Mesothelial cell of epicardium (in vitro differentiated cells): ENCODE measurements around the gene GTF2B. TPM values are rescaled to one million over a fixed set of nuclear protein-coding genes. Genes with fewer than 3 reads are reported as not detected.

Experiments used
- DNase-seq, 2 experiments: peaks; one replicate each; pipeline ENCODE4 v3.0.0; 2021; ENCODE audit warnings: low spot score in 2 of 2; ENCODE audit not compliant: unreplicated experiment in 2 of 2
- H3K27ac Mint-ChIP-seq: 2 replicates; pipeline ENCODE4 v1.8.0; 2021; ENCODE audit warnings: mixed read lengths
- H3K27me3 Mint-ChIP-seq: 2 replicates; pipeline ENCODE4 v1.8.0; 2021; ENCODE audit warnings: low read depth, mixed read lengths
- H3K36me3 Mint-ChIP-seq: 2 replicates; pipeline ENCODE4 v1.8.0; 2021; ENCODE audit warnings: mixed read lengths
- H3K4me1 Mint-ChIP-seq: 2 replicates; pipeline ENCODE4 v1.8.0; 2021; ENCODE audit warnings: mixed read lengths
- H3K4me3 Mint-ChIP-seq: 2 replicates; pipeline ENCODE4 v1.8.0; 2021; ENCODE audit warnings: mild to moderate bottlenecking, moderate library complexity, mixed read lengths
- H3K9me3 Mint-ChIP-seq: 2 replicates; pipeline ENCODE4 v1.8.0; 2021; ENCODE audit warnings: mixed read lengths
- CTCF ChIP-seq: fragments of 200-600 bp; sonication (generic); IDR thresholded peaks from one replicate; pipeline ENCODE4 v1.5.0; 2021; ENCODE audit warnings: antibody characterized with exemption; ENCODE audit not compliant: unreplicated experiment
- total RNA-seq: library from RNA; stranded (reverse); gene quantifications from 3 replicates; pipeline ENCODE4 v1.2.1, GENCODE V29; 2021

The GTF2B gene
- total RNA-seq, 1 donor from 2014 or later = 21.7 TPM

- no peak for TF ChIP-seq CTCF
- Mint-ChIP-seq H3K4me1 (no peaks in the 10 kb centered on the region), H3K36me3 (peaks cover 8% of the 10 kb centered on the region), H3K27me3 (no peaks in the 10 kb centered on the region), H3K27ac (no peak overlapping the region), H3K4me3 (no peak overlapping the region), H3K9me3 (peaks cover 41% of the 10 kb centered on the region)
- DNase-seq = no peak
Measured at GRCh38 chr1:88911161-88911560, 19.8 kb upstream of the GTF2B start.

- H3K9me3 Mint-ChIP-seq = peaks cover 33% of the 10 kb centered on the region
Measured at GRCh38 chr1:88910401-88910800, 19.0 kb upstream of the GTF2B start.

GRCh38 chr1:88900883-88901282, 9.5 kb upstream of the GTF2B start:
- Mint-ChIP-seq H3K27me3 (peaks cover 9% of the 10 kb centered on the region), H3K4me3 (no peak overlapping the region), H3K27ac (no peak overlapping the region), H3K9me3 (no peaks in the 10 kb centered on the region), H3K4me1 (no peaks in the 10 kb centered on the region), H3K36me3 (no peaks in the 10 kb centered on the region)
- no peak for TF ChIP-seq CTCF
- no peak for DNase-seq

More at GRCh38 chr1:88910401-88910800, 19.0 kb upstream of the GTF2B start:
- Mint-ChIP-seq H3K27me3 (no peaks in the 10 kb centered on the region), H3K27ac (no peak overlapping the region), H3K4me3 (no peak overlapping the region), H3K36me3 (peaks cover 2% of the 10 kb centered on the region), H3K4me1 (no peaks in the 10 kb centered on the region)
- no peak for DNase-seq
- no peak for TF ChIP-seq CTCF

DNA sequence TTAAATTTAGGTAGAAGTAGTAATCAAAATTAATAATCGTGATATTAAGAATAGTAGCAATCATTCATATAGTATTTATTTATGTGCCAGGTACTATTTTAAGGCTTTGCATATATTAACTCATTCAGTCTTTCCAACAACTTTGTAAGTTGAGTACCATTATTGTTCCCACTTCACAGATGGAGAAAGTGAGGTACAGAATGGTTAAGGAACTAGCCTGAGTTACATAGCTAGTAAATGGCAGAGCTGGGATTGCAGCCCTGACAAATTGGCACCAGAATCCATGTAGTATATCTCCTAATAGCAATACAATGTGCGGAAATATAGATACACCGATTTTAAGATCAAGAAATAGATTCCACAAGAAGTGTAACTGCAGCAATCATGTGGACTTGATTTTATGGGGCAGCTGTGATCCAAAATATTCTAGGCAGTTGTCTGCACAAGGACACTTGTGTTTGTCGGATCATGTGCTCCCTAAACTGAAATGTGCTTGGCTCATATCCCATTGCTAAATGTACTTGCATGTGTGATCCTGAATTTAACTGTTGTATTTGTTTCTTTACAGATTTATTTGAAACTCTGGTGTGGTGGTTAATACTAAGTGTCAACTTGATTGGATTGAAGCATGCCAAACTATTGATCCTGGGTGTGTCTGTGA, 5.8 kb upstream of the GTF2B start:
- Mint-ChIP-seq H3K4me3 (no peak overlapping the region), H3K36me3 (no peaks in the 10 kb centered on the region), H3K27me3 (peaks cover 9% of the 10 kb centered on the region), H3K9me3 (no peaks in the 10 kb centered on the region), H3K4me1 (no peaks in the 10 kb centered on the region), H3K27ac (no peak overlapping the region)
- no peak for DNase-seq
- no peak for TF ChIP-seq CTCF

GRCh38 chr1:88892357-88892877, 1.1 kb upstream of the GTF2B start:
- no peaks in the 10 kb centered on the region for H3K9me3 Mint-ChIP-seq

More at GRCh38 chr1:88892357-88892877, 1.1 kb upstream of the GTF2B start:
- H3K4me1 Mint-ChIP-seq = peaks cover 22% of the 10 kb centered on the region
- peak overlapping the region; percentile 98 for H3K4me3 Mint-ChIP-seq
- TF ChIP-seq CTCF = no peak
- H3K27me3 Mint-ChIP-seq = no peaks in the 10 kb centered on the region
- no peak overlapping the region for H3K27ac Mint-ChIP-seq
- no peak for DNase-seq
- no peaks in the 10 kb centered on the region for H3K36me3 Mint-ChIP-seq
